ENCODE data around the gene AGPAT2.

AGPAT2 gene

DNA sequence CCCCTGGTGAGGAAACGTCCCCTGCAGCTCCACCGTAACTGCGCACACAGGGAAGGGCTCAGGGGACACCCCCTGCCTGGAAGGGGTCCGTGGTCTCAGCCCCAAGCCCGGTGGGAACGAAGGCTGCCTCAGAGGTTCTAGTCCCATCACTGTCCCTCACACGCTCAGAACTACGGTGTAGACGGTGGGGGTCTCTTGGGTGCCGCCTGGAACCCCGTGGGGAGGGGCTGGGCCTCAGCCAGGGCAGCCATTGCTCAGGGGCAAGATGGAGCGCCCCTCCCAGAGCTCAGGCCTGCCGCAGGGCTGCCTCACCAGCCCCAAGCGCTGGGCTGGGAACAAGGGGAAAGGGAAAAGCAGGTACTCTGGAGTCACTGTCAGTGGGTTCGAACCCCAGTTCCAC lies 2.9 kb downstream of the AGPAT2 start:
- POLR2A ChIA-PET = no interaction called here
- H3K27ac ChIP-seq (ENCODE audit: extremely low read depth, low read depth, low read length) = no peak overlapping the region
- peaks cover 5% of the 10 kb centered on the region for H3K4me1 ChIP-seq (ENCODE audit: control insufficient read depth, insufficient read depth, low read length)
- H3K9me3 ChIP-seq (ENCODE audit: control insufficient read depth, insufficient read depth, low read depth, low read length) = no peaks in the 10 kb centered on the region
- H3K4me3 ChIP-seq (ENCODE audit: low read depth, low read length) = no peak overlapping the region
- TF ChIP-seq ZNF114 (tag by site-specific recombination; IDR thresholded peaks at IDR 0.05) (no peak), ZBTB8A (tag by site-specific recombination; IDR thresholded peaks at IDR 0.05) (no peak), ZNF624 (tag by site-specific recombination; IDR thresholded peaks at IDR 0.05) (no peak), ZXDB (tag by site-specific recombination; IDR thresholded peaks at IDR 0.05) (no peak), ZNF112 (tag by site-specific recombination; IDR thresholded peaks at IDR 0.05) (no peak), ZNF670 (tag by site-specific recombination; IDR thresholded peaks at IDR 0.05; ENCODE audit: low read depth) (no peak), WT1 (tag by site-specific recombination; IDR thresholded peaks at IDR 0.05) (no peak), GLIS2 (tag by site-specific recombination; IDR thresholded peaks at IDR 0.05) (no peak), ZNF792 (tag by site-specific recombination; IDR thresholded peaks at IDR 0.05) (no peak), ZNF558 (tag by site-specific recombination; IDR thresholded peaks at IDR 0.05) (no peak), ZNF530 (tag by site-specific recombination; IDR thresholded peaks at IDR 0.05; ENCODE audit: low read depth) (no peak), KLF9 (tag by site-specific recombination; IDR thresholded peaks at IDR 0.05; ENCODE audit: low read depth) (no peak), ZNF274 (IDR thresholded peaks at IDR 0.05; ENCODE audit: low read length) (no peak), ZNF274 (tag by site-specific recombination; IDR thresholded peaks at IDR 0.05; ENCODE audit: borderline replicate concordance) (no peak)
- TF ChIP-seq, protein P1, sequence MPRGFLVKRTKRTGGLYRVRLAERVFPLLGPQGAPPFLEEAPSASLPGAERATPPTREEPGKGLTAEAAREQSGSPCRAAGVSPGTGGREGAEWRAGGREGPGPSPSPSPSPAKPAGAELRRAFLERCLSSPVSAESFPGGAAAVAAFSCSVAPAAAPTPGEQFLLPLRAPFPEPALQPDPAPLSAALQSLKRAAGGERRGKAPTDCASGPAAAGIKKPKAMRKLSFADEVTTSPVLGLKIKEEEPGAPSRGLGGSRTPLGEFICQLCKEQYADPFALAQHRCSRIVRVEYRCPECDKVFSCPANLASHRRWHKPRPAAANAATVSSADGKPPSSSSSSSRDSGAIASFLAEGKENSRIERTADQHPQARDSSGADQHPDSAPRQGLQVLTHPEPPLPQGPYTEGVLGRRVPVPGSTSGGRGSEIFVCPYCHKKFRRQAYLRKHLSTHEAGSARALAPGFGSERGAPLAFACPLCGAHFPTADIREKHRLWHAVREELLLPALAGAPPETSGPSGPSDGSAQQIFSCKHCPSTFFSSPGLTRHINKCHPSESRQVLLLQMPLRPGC (tag by site-specific recombination; IDR thresholded peaks at IDR 0.05) = no peak
- TF ChIP-seq, protein P2, sequence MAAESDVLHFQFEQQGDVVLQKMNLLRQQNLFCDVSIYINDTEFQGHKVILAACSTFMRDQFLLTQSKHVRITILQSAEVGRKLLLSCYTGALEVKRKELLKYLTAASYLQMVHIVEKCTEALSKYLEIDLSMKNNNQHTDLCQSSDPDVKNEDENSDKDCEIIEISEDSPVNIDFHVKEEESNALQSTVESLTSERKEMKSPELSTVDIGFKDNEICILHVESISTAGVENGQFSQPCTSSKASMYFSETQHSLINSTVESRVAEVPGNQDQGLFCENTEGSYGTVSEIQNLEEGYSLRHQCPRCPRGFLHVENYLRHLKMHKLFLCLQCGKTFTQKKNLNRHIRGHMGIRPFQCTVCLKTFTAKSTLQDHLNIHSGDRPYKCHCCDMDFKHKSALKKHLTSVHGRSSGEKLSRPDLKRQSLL (tag by site-specific recombination; IDR thresholded peaks at IDR 0.05) = no peak
- TF ChIP-seq, protein P3, sequence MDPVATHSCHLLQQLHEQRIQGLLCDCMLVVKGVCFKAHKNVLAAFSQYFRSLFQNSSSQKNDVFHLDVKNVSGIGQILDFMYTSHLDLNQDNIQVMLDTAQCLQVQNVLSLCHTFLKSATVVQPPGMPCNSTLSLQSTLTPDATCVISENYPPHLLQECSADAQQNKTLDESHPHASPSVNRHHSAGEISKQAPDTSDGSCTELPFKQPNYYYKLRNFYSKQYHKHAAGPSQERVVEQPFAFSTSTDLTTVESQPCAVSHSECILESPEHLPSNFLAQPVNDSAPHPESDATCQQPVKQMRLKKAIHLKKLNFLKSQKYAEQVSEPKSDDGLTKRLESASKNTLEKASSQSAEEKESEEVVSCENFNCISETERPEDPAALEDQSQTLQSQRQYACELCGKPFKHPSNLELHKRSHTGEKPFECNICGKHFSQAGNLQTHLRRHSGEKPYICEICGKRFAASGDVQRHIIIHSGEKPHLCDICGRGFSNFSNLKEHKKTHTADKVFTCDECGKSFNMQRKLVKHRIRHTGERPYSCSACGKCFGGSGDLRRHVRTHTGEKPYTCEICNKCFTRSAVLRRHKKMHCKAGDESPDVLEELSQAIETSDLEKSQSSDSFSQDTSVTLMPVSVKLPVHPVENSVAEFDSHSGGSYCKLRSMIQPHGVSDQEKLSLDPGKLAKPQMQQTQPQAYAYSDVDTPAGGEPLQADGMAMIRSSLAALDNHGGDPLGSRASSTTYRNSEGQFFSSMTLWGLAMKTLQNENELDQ (tag by site-specific recombination; IDR thresholded peaks at IDR 0.05; ENCODE audit: low read depth) = no peak
- TF ChIP-seq, protein P4, sequence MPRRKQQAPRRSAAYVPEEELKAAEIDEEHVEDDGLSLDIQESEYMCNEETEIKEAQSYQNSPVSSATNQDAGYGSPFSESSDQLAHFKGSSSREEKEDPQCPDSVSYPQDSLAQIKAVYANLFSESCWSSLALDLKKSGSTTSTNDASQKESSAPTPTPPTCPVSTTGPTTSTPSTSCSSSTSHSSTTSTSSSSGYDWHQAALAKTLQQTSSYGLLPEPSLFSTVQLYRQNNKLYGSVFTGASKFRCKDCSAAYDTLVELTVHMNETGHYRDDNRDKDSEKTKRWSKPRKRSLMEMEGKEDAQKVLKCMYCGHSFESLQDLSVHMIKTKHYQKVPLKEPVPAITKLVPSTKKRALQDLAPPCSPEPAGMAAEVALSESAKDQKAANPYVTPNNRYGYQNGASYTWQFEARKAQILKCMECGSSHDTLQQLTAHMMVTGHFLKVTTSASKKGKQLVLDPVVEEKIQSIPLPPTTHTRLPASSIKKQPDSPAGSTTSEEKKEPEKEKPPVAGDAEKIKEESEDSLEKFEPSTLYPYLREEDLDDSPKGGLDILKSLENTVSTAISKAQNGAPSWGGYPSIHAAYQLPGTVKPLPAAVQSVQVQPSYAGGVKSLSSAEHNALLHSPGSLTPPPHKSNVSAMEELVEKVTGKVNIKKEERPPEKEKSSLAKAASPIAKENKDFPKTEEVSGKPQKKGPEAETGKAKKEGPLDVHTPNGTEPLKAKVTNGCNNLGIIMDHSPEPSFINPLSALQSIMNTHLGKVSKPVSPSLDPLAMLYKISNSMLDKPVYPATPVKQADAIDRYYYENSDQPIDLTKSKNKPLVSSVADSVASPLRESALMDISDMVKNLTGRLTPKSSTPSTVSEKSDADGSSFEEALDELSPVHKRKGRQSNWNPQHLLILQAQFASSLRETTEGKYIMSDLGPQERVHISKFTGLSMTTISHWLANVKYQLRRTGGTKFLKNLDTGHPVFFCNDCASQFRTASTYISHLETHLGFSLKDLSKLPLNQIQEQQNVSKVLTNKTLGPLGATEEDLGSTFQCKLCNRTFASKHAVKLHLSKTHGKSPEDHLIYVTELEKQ (tag by site-specific recombination; IDR thresholded peaks at IDR 0.05; ENCODE audit: borderline replicate concordance) = no peak
- TF ChIP-seq, protein P5, sequence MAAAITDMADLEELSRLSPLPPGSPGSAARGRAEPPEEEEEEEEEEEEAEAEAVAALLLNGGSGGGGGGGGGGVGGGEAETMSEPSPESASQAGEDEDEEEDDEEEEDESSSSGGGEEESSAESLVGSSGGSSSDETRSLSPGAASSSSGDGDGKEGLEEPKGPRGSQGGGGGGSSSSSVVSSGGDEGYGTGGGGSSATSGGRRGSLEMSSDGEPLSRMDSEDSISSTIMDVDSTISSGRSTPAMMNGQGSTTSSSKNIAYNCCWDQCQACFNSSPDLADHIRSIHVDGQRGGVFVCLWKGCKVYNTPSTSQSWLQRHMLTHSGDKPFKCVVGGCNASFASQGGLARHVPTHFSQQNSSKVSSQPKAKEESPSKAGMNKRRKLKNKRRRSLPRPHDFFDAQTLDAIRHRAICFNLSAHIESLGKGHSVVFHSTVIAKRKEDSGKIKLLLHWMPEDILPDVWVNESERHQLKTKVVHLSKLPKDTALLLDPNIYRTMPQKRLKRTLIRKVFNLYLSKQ (tag by site-specific recombination; IDR thresholded peaks at IDR 0.05; ENCODE audit: borderline replicate concordance) = no peak
- TF ChIP-seq, protein P6, sequence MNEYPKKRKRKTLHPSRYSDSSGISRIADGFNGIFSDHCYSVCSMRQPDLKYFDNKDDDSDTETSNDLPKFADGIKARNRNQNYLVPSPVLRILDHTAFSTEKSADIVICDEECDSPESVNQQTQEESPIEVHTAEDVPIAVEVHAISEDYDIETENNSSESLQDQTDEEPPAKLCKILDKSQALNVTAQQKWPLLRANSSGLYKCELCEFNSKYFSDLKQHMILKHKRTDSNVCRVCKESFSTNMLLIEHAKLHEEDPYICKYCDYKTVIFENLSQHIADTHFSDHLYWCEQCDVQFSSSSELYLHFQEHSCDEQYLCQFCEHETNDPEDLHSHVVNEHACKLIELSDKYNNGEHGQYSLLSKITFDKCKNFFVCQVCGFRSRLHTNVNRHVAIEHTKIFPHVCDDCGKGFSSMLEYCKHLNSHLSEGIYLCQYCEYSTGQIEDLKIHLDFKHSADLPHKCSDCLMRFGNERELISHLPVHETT (tag by site-specific recombination; IDR thresholded peaks at IDR 0.05) = no peak
- peaks cover 0 to 7% of the 10 kb centered on the region in 2 experiments; a peak in 1 of 3 replicates for H3K36me3 ChIP-seq (ENCODE audit: control insufficient read depth in 2 of 2, insufficient read depth in 1 of 2, low read length in 2 of 2)
- CTCF ChIA-PET = interaction anchor here (0.9 to 5.5 kb wide), 2 partner anchors 12 to 44 kb away, joined by 3 to 60 read pairs; no protein-coding TSS in a partner anchor
